ENCODE results near the gene USP3. TPM values are rescaled to one million over a fixed set of nuclear protein-coding genes. Genes with fewer than 3 reads are reported as not detected.

The USP3 gene
- polyA plus RNA-seq, 1 donor: 52.0 TPM

- DNase-seq: no peak
Observed at GRCh38 chr15:63540449-63540848, 36.1 kb downstream of the USP3 start.

- no peak for DNase-seq
Observed at GRCh38 chr15:63544258-63545026, 40.0 kb downstream of the USP3 start.

DNA sequence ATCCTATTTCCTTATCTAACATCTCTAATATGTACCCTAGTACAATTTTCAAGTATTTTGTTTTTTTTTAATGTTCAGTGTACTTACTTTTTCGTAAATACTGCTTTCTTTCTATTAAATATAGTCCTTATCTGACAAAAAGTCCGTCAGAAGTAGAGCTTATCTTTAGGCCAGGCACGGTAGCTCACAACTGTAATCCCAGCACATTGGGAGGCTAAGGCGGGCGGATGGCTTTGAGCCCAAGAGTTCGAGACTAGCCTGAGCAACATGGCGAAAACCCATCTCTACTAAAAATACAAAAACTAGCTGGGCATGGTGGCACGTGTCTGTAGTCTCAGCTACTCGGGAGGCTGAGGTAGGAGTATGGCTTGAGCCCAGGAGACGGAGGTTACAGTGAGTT is 41.1 kb downstream of the USP3 start:
- DNase-seq: no peak

- no peak for DNase-seq
Observed at GRCh38 chr15:63551400-63551799, 47.0 kb downstream of the USP3 start.

DNA sequence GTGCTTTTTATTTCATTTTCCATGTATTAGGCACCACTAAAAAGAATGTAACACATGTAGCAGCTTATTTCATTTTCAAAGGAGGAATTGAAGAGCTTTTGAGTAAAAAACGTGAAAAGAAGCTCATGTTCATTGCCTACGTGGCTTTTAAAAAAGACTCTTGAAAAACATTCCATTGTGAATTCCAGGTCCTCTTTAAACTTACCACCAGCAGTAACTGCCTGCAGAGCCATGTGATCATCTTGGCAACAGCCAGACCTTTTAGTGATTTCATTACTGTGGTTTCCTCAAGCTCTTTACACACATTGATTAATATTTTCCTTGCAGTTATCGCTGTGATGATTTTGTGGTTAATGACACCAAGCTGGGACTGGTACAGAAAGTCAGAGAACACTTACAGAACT is 49.0 kb downstream of the USP3 start:
- DNase-seq: no peak

GRCh38 chr15:63554337-63554927 is 50.0 kb downstream of the USP3 start:
- DNase-seq: no peak

GRCh38 chr15:63555507-63555906 is 51.1 kb downstream of the USP3 start:
- DNase-seq: no peak

GRCh38 chr15:63556246-63556645 is 51.9 kb downstream of the USP3 start:
- no peak for DNase-seq

GRCh38 chr15:63556736-63557135 is 52.3 kb downstream of the USP3 start:
- no peak for DNase-seq

DNA sequence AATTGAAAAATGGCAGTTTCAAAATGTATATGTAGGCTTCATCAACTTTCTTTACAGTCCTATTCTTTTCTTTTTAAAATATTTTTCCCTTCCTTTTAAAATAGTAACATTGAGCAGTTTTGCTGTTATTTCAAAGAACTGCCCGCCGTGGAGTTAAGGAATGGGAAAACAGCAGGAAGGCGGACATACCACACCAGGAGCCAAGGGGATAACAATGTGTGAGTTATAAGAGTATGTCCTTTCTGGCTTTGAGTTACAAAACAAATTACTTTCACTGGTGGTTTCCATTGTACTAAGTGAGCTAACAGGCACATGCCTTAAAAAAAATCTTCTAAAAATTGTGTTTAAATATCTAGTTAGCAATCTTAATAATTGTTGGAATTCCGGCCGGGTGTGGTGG is 55.4 kb downstream of the USP3 start:
- DNase-seq: no peak

GRCh38 chr15:63560741-63561448 is 56.5 kb downstream of the USP3 start:
- no peak for DNase-seq

DNA sequence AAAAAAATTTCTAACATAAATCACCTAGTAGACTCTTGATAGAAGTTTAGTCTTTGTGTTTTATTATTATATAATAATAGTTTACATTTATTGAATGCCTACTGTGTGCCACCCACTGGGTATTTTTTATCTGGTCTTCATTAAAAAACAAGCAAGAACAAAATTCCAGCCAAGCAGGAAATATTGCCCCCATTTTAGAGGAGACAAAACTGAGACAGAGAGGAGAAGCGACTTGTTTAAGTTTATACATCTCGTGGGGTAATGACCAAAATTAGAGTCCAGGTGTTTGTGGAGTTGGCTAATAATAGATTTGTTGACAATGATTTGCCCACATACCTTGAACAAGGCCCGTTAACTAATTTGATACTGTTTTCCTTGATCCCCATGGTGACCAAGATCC is 59.7 kb downstream of the USP3 start:
- DNase-seq: no peak

GRCh38 chr15:63565536-63566186 is 61.3 kb downstream of the USP3 start:
- no peak for DNase-seq

DNA sequence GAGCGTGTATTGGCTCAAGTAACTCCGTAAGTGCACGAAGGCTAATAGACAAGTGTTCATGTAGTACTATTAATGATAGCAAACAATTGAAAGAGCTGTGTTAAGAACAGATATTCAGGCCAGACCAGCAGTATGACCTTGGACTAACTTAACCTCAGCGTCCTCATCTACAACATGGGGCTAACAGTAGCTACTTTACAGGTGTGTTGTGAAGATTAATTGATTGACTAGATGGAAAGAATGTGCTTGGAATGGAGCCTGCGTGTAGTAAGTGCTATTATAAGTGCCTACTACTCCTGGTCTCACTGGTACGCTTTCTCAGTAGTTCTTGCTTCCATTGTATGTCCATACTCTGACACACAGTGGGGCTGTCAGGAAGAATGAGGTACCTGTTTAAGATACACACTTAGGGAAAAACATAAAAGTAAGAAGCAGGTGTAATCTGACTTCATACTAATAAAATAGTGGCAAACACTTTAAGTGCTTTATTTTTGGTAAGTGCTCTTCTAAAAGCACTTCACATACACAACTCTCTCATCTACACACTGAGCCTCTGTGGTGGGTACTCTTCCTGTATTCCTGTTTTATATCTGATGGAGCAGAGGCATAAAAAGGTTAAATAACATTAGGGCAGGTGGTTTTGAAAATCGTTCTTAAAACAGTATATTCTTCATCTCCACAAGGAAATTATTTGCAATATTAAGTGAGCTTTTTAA is 68.5 kb downstream of the USP3 start:
- no peak for DNase-seq

DNA sequence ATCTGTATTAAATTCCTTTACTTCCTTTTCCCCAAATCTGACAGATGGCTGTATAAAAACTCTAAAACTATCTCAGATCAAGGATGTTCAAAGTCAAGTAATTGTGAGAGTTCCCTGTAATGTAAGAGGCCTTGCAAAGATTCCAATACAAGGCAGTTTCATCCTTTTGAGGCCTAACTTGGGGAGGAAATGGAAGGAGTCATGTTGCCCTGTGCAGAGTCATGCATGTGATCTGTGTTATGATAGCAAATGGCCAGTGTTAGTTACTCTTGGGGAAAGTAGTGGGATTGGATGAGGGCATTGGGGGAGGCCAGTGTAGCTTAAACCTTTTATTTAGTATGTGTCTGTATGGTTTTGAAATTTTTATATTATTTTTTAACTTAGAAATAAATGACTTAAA is 69.1 kb downstream of the USP3 start:
- DNase-seq: no peak

- DNase-seq: no peak
Observed at GRCh38 chr15:63575312-63575711, 70.9 kb downstream of the USP3 start.

GRCh38 chr15:63576441-63576840 is 72.0 kb downstream of the USP3 start:
- DNase-seq: no peak

DNA sequence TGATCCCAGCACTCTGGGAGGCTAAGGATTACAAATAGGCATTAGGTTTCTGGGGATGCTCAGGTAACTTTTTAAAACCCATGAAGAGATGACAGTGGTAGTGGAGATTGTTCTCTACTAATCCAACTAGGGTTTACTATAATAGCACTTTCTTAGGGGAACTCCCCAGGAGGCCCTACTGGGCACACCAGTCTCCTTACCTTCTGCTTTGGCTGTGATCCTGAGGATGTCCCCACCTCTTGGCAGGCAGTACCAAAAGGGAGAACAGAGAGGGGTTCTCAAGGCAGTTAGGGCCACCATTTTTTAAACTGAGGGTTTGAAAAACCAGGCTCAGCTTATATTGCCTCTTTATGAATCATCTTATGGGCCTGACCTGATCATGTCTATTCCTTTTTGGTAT is 77.8 kb downstream of the USP3 start:
- DNase-seq: no peak

GRCh38 chr15:63582718-63583426 is 78.5 kb downstream of the USP3 start:
- no peak for DNase-seq

GRCh38 chr15:63586790-63587189 is 82.4 kb downstream of the USP3 start:
- DNase-seq: no peak

DNA sequence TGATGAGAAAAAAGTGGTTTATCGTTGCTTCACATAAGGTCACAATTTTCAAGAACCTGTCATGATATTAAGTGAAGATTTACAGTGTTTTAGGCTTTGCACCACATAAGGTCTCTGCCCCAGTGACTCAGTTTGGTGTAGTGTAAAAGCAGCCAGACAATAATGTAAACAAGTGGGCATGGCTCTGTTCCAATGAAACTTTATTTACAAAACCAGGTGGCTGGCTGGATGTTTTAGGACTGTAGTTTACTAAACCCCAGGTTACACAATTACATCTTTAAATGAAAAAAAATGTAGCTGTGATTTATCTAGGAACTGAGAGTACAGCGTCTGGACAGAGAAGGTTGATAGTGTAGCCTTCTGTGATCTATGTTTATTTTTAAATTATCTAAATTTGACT is 83.1 kb downstream of the USP3 start:
- DNase-seq: no peak

- no peak for DNase-seq
Observed at GRCh38 chr15:63588826-63589225, 84.4 kb downstream of the USP3 start.

Data from left kidney (tissue), 2 donors.